Ascending aorta (tissue), 2 donors: ENCODE results near the gene HIF1AN. TPM values are rescaled to one million over a fixed set of nuclear protein-coding genes. Genes with fewer than 3 reads are reported as not detected.

Source experiments
- DNase-seq, 2 donors: peaks; one replicate each; pipeline ENCODE4 v3.0.0-alpha.2; 2019; ENCODE audit warnings: low spot score in 2 of 2
- H3K27ac ChIP-seq, 2 donors: fragments of 200-600 bp; sonication (generic); one replicate each; pipeline ENCODE4 v1.5.1; 2016 to 2017; ENCODE audit warnings: mild to moderate bottlenecking in 1 of 2
- H3K27me3 ChIP-seq: fragments of 200-600 bp; sonication (generic); one replicate; pipeline ENCODE4 v1.5.1; 2017
- H3K36me3 ChIP-seq, 2 donors: fragments of 200-600 bp; sonication (generic); one replicate each; pipeline ENCODE4 v1.5.1; 2016
- H3K4me1 ChIP-seq, 2 donors: fragments of 200-600 bp; sonication (generic); one replicate each; pipeline ENCODE4 v1.5.1; 2016 to 2017; ENCODE audit warnings: mild to moderate bottlenecking in 1 of 2
- H3K4me3 ChIP-seq, 2 donors: fragments of 200-600 bp; sonication (generic); one replicate each; pipeline ENCODE4 v1.5.1; 2016 to 2017; ENCODE audit warnings: mild to moderate bottlenecking in 1 of 2
- H3K9me3 ChIP-seq, 2 donors: fragments of 200-600 bp; sonication (generic); one replicate each; pipeline ENCODE4 v1.5.1; 2016
- CTCF ChIP-seq, 3 experiments: fragments of 200-600 bp in 2 of 3; fragments of 450-650 bp in 1 of 3; sonication (generic) in 2 of 3; IDR thresholded peaks; one replicate each; pipeline ENCODE4 v1.5.1; 2016 to 2019; ENCODE audit warnings: antibody characterized with exemption in 3 of 3, mild to moderate bottlenecking in 1 of 3, moderate library complexity in 1 of 3
- intact Hi-C: fragments of 100-400 bp; cut with DNase I; formaldehyde crosslinking; loops from one replicate; pipeline ENCODE4 v1.15.1; 2023
- total RNA-seq: library from RNA; depleted of rRNA; stranded (reverse); fragments of >200 nt; gene quantifications from one replicate; pipeline ENCODE4 v1.1.0, GENCODE V29; 2016

Gene HIF1AN
- total RNA-seq, 1 donor from 2014 or later: 4.7 TPM

- H3K4me1 ChIP-seq: no peaks in the 10 kb centered on the region
- no peaks in the 10 kb centered on the region for H3K9me3 ChIP-seq
- H3K27ac ChIP-seq: no peak overlapping the region
- intact Hi-C loops: no loop called here
- no peak for DNase-seq
- H3K27me3 ChIP-seq: no peaks in the 10 kb centered on the region
- no peak overlapping the region for H3K4me3 ChIP-seq
- no peak for TF ChIP-seq CTCF (IDR thresholded peaks at IDR 0.05)
- peaks cover 7 to 27% of the 10 kb centered on the region in 2 donors for H3K36me3 ChIP-seq
Observed at GRCh38 chr10:100510533-100511308, 25.0 kb upstream of the HIF1AN start.

GRCh38 chr10:100515612-100516011, 20.1 kb upstream of the HIF1AN start:
- H3K4me3 ChIP-seq: no peak overlapping the region
- peaks cover 0 to 9% of the 10 kb centered on the region in 2 donors for H3K36me3 ChIP-seq
- no peak overlapping the region for H3K27ac ChIP-seq
- H3K4me1 ChIP-seq: no peaks in the 10 kb centered on the region
- intact Hi-C loops: loop anchor here (5.0 kb wide), 1 partner anchor 83 kb away; no protein-coding TSS in a partner anchor
- no peaks in the 10 kb centered on the region for H3K9me3 ChIP-seq
- no peak for DNase-seq
- TF ChIP-seq CTCF (IDR thresholded peaks at IDR 0.05): no peak
- H3K27me3 ChIP-seq: no peaks in the 10 kb centered on the region

- H3K36me3 ChIP-seq: peaks cover 0 to 9% of the 10 kb centered on the region in 2 donors
- no peak for TF ChIP-seq CTCF (IDR thresholded peaks at IDR 0.05)
- H3K4me3 ChIP-seq: no peak overlapping the region
- H3K9me3 ChIP-seq: no peaks in the 10 kb centered on the region
- intact Hi-C loops: loop anchor here (5.0 kb wide), 1 partner anchor 85 kb away; no protein-coding TSS in a partner anchor
- H3K27ac ChIP-seq: no peak overlapping the region
- H3K4me1 ChIP-seq: no peaks in the 10 kb centered on the region
- H3K27me3 ChIP-seq: no peaks in the 10 kb centered on the region
- DNase-seq: no peak
Observed at GRCh38 chr10:100516847-100517246, 18.9 kb upstream of the HIF1AN start.

- peak in 1 of 2 donors; percentile 81 for DNase-seq
- Histone ChIP-seq H3K36me3 (peaks cover 6 to 9% of the 10 kb centered on the region in 2 donors), H3K4me3 (peak overlapping the region; percentile 48 to 73), H3K27me3 (no peaks in the 10 kb centered on the region), H3K27ac (peak overlapping the region in 1 of 2 donors; percentile 13), H3K9me3 (no peaks in the 10 kb centered on the region), H3K4me1 (no peaks in the 10 kb centered on the region)
- intact Hi-C loops: loop anchor here (2.0 to 5.0 kb wide), 3 partner anchors 36 to 180 kb away; no protein-coding TSS in a partner anchor
- peak; percentile 36 to 73 (median 59) for TF ChIP-seq CTCF (IDR thresholded peaks at IDR 0.05)
Observed at GRCh38 chr10:100518761-100519241, 16.9 kb upstream of the HIF1AN start.

GRCh38 chr10:100519311-100520051, 16.3 kb upstream of the HIF1AN start, which contains the start of gene SEC31B:
SEC31B (minus strand) TSS chr10:100519861; CDS start chr10:100516952, 2,909 bp downstream.
- H3K4me1 ChIP-seq: no peaks in the 10 kb centered on the region
- H3K27ac ChIP-seq: peak within 1 kb of the TSS in 1 of 2 donors; percentile 13
- H3K27me3 ChIP-seq: no peaks in the 10 kb centered on the region
- DNase-seq: peak in 1 of 2 donors; percentile 67
- intact Hi-C loops: loop anchor here (2.0 to 10.0 kb wide), 4 partner anchors 37 to 675 kb away; no protein-coding TSS in a partner anchor
- TF ChIP-seq CTCF (IDR thresholded peaks at IDR 0.05): no peak
- peak within 1 kb of the TSS; percentile 48 to 73 for H3K4me3 ChIP-seq
- H3K9me3 ChIP-seq: no peaks in the 10 kb centered on the region
- peaks cover 8 to 16% of the 10 kb centered on the region in 2 donors for H3K36me3 ChIP-seq
